Activated naive CD4-positive, alpha-beta T cell treated with anti-CD3 and anti-CD28 coated beads, Interleukin-2, amount 50 U/mL, for 24 hours (primary cell): ENCODE data around the gene PHACTR1.
A peak's percentile ranks its signal among the peaks of the same experiment; 100 is the strongest.

Source experiments
- H3K27ac Mint-ChIP-seq: one replicate; pipeline ENCODE4 v1.8.0; 2021; ENCODE audit warnings: mild to moderate bottlenecking, mixed read lengths
- H3K27me3 Mint-ChIP-seq: one replicate; pipeline ENCODE4 v1.8.0; 2021; ENCODE audit warnings: mixed read lengths
- H3K36me3 Mint-ChIP-seq: one replicate; pipeline ENCODE4 v1.8.0; 2021; ENCODE audit warnings: mixed read lengths
- H3K4me1 Mint-ChIP-seq: one replicate; pipeline ENCODE4 v1.8.0; 2021; ENCODE audit warnings: mixed read lengths
- H3K4me3 Mint-ChIP-seq: one replicate; pipeline ENCODE4 v1.8.0; 2021; ENCODE audit warnings: mild to moderate bottlenecking, mixed read lengths
- H3K9me3 Mint-ChIP-seq: one replicate; pipeline ENCODE4 v1.8.0; 2021; ENCODE audit warnings: mixed read lengths

PHACTR1 gene

DNA sequence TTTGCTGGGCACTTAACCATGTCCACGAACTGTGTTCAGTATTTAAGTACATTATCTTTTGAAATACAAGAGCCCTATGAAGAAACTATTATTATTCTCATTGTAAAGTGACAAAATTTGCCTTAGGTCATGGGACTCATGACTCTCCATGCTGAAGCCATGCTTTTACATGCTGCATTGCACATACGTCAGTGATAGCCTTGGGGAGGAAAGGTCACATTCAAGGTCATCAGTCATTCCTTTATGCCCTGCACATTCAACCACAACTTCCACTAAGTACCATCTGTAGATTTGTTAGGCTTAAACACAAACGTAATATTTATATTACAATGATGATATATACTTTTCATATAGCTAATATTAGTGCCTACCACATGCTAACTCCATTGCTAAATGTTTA, 319.0 kb downstream of the PHACTR1 start:
- no peak overlapping the region for H3K27ac Mint-ChIP-seq
- no peaks in the 10 kb centered on the region for H3K4me1 Mint-ChIP-seq
- H3K4me3 Mint-ChIP-seq: no peak overlapping the region
- no peaks in the 10 kb centered on the region for H3K36me3 Mint-ChIP-seq
- no peaks in the 10 kb centered on the region for H3K9me3 Mint-ChIP-seq
- H3K27me3 Mint-ChIP-seq: peaks cover 16% of the 10 kb centered on the region

DNA sequence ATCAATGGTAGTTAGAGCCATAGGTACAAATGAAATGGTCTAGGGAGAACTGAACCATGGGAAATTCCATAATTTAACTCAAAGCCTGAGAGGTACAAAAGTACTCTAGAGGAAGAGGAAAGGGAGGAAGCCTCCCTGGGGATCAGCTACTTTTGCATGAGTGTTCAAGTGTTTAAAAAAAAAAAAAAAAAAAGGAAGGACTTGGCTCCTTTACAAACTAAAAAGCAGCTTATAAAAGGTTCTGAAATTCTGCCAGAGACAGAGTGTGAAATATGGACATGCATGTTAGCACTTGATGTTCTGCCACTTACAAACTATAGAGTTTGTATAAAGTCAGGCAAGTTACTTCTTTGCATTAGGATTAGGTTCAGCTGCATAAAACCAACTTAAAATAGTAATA, 321.7 kb downstream of the PHACTR1 start:
- H3K27ac Mint-ChIP-seq: no peak overlapping the region
- H3K4me3 Mint-ChIP-seq: no peak overlapping the region
- no peaks in the 10 kb centered on the region for H3K36me3 Mint-ChIP-seq
- no peaks in the 10 kb centered on the region for H3K4me1 Mint-ChIP-seq
- H3K27me3 Mint-ChIP-seq: peaks cover 19% of the 10 kb centered on the region
- no peaks in the 10 kb centered on the region for H3K9me3 Mint-ChIP-seq

DNA sequence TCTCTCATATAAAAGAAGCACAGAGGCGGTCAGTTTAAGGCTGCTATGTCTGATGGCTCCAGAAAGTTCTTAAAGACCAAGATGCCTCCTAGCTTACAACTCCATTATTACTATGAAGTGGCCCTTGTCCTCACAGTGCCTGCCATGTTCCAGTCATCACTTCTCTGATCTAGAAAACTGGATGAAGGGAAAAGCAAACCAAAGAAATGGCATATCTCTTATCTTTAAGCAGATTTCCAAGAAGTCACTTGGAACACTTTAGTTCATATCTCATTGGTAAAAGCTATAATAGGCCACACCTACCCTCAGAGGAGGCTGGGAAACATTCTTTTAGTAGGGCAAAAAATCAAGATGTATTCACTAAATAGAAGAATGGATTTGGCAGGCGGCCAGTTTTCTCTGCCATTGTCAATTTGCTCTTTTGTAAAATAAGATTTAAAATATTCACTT, 322.2 kb downstream of the PHACTR1 start:
- no peaks in the 10 kb centered on the region for H3K9me3 Mint-ChIP-seq
- H3K27me3 Mint-ChIP-seq: peaks cover 19% of the 10 kb centered on the region
- H3K36me3 Mint-ChIP-seq: no peaks in the 10 kb centered on the region
- H3K4me3 Mint-ChIP-seq: no peak overlapping the region
- no peak overlapping the region for H3K27ac Mint-ChIP-seq
- no peaks in the 10 kb centered on the region for H3K4me1 Mint-ChIP-seq

DNA sequence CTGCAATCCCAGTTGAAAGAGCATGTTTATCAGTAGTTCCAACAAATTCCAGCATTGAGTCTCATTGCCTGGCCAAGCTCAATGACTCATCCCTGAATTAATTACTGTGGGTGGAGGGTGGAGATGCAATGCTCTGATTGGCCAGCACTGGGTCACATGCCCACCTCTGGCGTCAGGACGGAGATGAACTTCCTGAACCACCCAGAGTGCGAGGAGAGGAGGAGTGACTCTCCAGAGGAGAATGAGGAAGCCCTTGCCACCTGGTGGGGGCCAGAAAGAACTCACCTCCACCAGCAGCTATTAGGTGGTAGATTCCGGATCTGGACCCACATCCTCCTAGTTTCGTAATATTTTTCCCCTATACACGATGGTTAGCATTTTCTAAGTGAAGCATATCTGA, 327.8 kb downstream of the PHACTR1 start:
- H3K4me3 Mint-ChIP-seq: no peak overlapping the region
- no peaks in the 10 kb centered on the region for H3K4me1 Mint-ChIP-seq
- H3K36me3 Mint-ChIP-seq: no peaks in the 10 kb centered on the region
- no peak overlapping the region for H3K27ac Mint-ChIP-seq
- no peaks in the 10 kb centered on the region for H3K9me3 Mint-ChIP-seq
- H3K27me3 Mint-ChIP-seq: peaks cover 7% of the 10 kb centered on the region

DNA sequence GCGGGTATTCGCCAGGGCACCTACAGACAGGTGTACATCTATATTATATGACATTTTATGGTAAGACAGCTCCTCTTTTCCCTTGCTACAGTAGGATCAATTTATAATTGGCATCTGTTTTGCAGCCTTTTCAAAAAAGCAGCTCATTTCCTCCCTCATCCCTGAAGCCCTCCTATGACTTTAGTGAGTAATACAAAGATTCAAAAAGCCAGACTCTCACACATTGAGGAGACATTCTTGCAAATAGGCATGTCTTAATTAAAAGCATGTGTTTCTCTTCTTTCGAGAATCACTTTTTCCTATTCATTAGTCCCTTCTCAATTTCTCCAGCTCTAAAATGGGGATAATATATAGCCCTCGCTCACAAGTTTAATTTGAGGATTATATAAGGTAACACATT, 328.3 kb downstream of the PHACTR1 start:
- H3K27me3 Mint-ChIP-seq: peaks cover 7% of the 10 kb centered on the region
- H3K9me3 Mint-ChIP-seq: no peaks in the 10 kb centered on the region
- no peaks in the 10 kb centered on the region for H3K36me3 Mint-ChIP-seq
- H3K27ac Mint-ChIP-seq: no peak overlapping the region
- H3K4me3 Mint-ChIP-seq: no peak overlapping the region
- H3K4me1 Mint-ChIP-seq: no peaks in the 10 kb centered on the region

DNA sequence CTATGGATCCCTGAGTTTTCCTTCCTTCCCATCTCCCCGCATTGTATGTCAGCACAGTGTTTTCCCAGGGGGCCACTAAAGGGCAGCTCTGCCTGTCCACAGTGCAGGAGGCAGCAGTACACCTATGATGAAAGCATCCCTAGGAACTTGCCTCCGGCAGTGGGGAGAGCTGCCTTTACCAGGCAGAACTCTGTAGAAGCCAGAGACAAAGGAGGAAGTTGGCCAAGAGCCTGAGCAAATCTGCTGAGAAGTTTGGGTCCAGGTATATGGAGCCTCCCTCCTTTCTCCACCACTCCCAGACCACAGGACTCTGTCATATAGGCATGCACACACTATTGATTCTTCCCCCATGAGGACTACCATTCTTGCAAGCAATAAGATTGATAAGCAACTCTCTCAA, 329.1 kb downstream of the PHACTR1 start:
- H3K27me3 Mint-ChIP-seq: peaks cover 4% of the 10 kb centered on the region
- H3K4me1 Mint-ChIP-seq: no peaks in the 10 kb centered on the region
- H3K4me3 Mint-ChIP-seq: no peak overlapping the region
- no peaks in the 10 kb centered on the region for H3K36me3 Mint-ChIP-seq
- H3K27ac Mint-ChIP-seq: peak overlapping the region; percentile 8
- no peaks in the 10 kb centered on the region for H3K9me3 Mint-ChIP-seq

DNA sequence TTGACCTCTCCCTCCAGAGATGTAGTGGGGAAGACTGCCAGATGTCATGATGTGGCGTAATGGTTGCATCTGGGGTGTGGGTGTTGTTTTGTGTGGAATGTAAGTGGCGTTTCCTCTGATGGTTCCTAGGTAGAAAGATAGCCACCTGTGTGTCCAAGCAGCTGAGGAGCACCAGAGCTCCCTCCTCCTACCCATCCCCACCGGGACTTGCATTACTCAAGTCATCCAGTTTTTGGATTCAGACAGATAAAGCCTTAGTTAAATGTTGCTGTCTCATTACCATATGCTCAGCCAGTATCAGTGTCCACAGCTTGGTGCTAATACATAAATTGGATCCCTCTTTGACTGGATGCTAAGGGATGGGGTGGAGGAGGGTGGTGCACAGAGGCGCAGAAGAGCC, 329.5 kb downstream of the PHACTR1 start:
- H3K27me3 Mint-ChIP-seq: peaks cover 4% of the 10 kb centered on the region
- H3K4me3 Mint-ChIP-seq: no peak overlapping the region
- H3K36me3 Mint-ChIP-seq: no peaks in the 10 kb centered on the region
- no peaks in the 10 kb centered on the region for H3K9me3 Mint-ChIP-seq
- no peak overlapping the region for H3K27ac Mint-ChIP-seq
- H3K4me1 Mint-ChIP-seq: no peaks in the 10 kb centered on the region

DNA sequence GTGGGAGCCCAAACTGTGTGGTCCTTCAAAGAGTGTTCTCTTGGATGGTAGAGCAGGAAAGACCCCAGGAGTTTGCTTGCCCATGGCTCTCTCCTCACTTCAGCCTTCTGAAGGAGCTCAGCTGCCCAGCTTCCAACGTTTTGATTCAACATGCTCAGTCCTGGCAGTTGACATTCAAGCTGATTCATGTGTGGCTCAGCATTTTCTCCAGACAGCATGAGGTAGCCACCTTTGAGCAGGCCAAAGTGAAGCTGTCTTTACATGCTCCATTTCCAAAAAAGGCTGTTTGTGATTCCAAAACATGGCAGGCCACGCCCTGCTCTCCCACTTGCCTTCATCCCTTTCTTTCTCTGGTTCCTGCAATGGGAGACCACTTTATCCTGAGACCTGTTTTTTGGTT, 331.5 kb downstream of the PHACTR1 start:
- H3K4me1 Mint-ChIP-seq: no peaks in the 10 kb centered on the region
- H3K27me3 Mint-ChIP-seq: peaks cover 6% of the 10 kb centered on the region
- no peak overlapping the region for H3K4me3 Mint-ChIP-seq
- no peaks in the 10 kb centered on the region for H3K9me3 Mint-ChIP-seq
- no peaks in the 10 kb centered on the region for H3K36me3 Mint-ChIP-seq
- no peak overlapping the region for H3K27ac Mint-ChIP-seq

DNA sequence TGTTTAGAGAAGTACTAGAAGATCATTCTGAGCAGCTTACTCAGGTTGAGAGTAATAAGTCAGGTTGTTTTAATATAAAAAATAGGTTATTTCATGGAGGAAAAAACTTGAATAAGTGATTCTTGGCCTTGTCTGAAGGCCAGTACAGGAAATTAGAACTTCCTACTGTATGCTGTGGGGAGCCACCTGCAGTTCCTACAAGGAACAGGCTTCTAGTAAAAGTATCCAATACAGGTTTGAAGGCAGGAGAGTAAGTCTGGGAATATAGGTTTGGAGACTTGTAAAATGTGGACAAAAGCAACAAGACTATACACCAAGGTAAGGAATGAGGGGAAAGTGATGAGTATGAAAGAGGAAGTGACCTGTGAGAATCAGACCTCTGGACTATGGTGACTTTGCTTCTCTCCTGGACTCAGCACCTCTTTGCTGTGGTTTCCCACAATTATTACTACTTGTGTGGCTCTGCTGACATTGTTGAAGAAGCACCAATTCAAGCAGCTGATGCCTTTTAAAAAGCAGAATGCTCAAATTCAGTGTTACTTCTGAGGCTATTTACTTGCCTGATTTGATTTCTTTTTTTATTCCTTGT, 333.2 kb downstream of the PHACTR1 start:
- Mint-ChIP-seq H3K4me3 (no peak overlapping the region), H3K4me1 (no peaks in the 10 kb centered on the region), H3K27ac (no peak overlapping the region), H3K9me3 (no peaks in the 10 kb centered on the region), H3K36me3 (no peaks in the 10 kb centered on the region), H3K27me3 (peaks cover 8% of the 10 kb centered on the region)

DNA sequence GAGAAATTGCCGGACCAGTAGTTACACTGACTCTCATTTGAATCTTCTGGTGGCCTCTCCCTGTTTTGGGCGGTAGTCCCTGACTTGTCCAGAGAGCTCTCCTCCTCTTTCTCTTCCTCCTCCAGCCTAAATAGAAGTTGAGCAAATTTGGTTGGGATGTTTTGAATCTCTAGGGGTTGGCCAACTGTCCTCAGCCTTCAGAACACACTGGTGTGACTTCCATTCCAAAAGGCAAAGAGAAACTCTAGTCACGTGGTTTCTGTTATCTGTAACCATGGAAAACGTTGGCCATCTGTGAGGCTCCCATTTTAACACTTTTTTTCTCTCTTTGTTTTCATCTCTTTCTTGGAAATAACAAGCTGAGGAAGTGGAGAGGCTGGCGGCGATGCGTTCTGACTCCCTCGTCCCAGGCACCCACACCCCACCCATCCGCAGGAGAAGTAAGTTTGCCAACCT, 336.5 kb downstream of the PHACTR1 start:
- no peaks in the 10 kb centered on the region for H3K36me3 Mint-ChIP-seq
- H3K9me3 Mint-ChIP-seq: peaks cover 4% of the 10 kb centered on the region
- peaks cover 11% of the 10 kb centered on the region for H3K27me3 Mint-ChIP-seq
- no peak overlapping the region for H3K27ac Mint-ChIP-seq
- no peaks in the 10 kb centered on the region for H3K4me1 Mint-ChIP-seq
- H3K4me3 Mint-ChIP-seq: no peak overlapping the region

DNA sequence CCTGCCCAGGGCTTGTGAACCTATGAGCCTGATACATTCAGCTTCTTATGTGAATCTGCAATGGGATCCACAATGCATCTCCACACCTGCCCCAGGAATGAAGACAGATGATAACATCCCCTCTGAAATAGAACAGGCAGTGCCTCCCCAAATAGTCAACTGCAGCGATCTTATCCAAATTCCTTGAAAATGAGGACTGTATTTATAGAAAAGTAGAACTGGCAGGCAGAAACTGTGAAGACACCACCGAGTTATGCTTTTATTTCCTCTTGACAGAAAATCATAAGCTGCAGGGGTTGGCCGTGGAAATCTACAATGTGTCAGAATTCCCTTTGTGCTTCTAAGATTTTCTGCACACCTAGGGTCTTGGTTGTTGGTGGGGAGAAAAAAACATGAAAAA, 341.5 kb downstream of the PHACTR1 start:
- H3K4me3 Mint-ChIP-seq: no peak overlapping the region
- no peaks in the 10 kb centered on the region for H3K4me1 Mint-ChIP-seq
- no peak overlapping the region for H3K27ac Mint-ChIP-seq
- H3K36me3 Mint-ChIP-seq: no peaks in the 10 kb centered on the region
- H3K27me3 Mint-ChIP-seq: peaks cover 5% of the 10 kb centered on the region
- peaks cover 4% of the 10 kb centered on the region for H3K9me3 Mint-ChIP-seq

DNA sequence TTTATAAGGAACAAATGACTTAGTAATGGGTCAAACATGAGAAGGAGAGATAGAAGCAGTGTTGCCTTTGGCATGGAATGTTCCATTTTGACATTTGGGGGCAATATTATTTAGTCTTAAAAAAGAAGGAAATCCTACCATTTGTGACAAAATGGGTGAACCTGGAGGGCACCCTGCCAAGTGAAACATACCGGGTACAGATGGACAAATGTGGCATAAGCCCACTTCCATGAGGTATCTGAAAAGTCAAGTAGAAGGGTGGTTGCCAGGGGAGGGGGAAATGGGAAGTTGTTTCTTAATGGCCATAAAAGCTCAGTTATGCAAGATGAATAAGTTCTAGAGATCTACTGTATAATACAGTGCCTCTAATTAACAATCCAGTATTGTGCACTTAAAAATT, 342.5 kb downstream of the PHACTR1 start:
- peaks cover 4% of the 10 kb centered on the region for H3K9me3 Mint-ChIP-seq
- H3K4me3 Mint-ChIP-seq: no peak overlapping the region
- no peaks in the 10 kb centered on the region for H3K36me3 Mint-ChIP-seq
- peaks cover 5% of the 10 kb centered on the region for H3K27me3 Mint-ChIP-seq
- no peak overlapping the region for H3K27ac Mint-ChIP-seq
- no peaks in the 10 kb centered on the region for H3K4me1 Mint-ChIP-seq

DNA sequence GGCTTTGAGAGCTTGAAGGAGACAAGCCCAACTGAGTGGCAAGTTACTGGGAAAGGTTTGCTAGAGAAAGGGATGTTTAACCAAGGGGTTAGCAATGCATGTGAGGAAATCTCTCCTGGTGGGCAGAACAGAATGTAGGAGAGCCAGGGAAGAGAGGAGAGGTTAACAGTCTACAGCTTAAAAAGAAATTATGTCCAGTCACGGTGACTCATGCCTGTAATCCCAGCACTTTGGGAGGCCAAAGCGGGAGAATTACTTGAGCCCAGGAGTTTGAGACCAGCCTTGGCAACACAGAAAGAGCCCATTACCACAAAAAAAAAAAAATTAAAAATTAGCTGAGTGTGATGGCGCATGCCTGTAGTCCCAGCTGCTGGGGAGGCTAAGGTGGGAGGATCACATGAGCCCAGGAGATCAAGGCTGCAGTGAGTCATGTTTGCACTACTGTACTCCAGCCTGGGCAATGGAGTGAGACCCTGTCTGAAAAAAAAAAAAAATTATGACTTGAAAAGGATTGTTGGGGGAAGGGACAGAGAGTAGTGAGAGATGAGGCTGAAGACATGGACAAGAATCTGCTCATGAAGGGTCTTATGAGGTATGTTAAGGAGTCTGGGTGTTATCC, 346.8 kb downstream of the PHACTR1 start:
- no peaks in the 10 kb centered on the region for H3K9me3 Mint-ChIP-seq
- H3K4me1 Mint-ChIP-seq: peaks cover under 1% of the 10 kb centered on the region
- no peak overlapping the region for H3K4me3 Mint-ChIP-seq
- H3K36me3 Mint-ChIP-seq: no peaks in the 10 kb centered on the region
- H3K27me3 Mint-ChIP-seq: no peaks in the 10 kb centered on the region
- no peak overlapping the region for H3K27ac Mint-ChIP-seq

DNA sequence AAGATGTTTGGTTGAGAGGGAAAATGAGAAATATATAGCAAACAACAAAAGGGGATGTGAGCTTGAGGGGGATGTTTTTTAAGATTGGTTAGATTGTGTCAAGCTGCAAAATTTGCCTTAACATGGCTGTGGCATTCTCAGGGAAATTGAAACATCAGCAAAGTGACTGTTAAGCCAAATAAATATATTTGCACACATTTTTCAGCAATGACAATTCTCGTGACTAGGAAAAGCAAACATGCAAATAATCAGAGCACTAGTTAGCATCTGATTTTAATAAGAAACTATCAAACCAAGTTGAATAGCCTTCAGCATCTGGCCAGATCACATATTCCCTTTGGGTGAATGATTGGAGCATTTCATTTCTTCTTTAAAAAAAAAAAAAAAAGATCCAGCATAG, 349.0 kb downstream of the PHACTR1 start:
- Mint-ChIP-seq H3K9me3 (no peaks in the 10 kb centered on the region), H3K4me1 (peaks cover 3% of the 10 kb centered on the region), H3K4me3 (no peak overlapping the region), H3K27me3 (no peaks in the 10 kb centered on the region), H3K27ac (no peak overlapping the region), H3K36me3 (no peaks in the 10 kb centered on the region)

DNA sequence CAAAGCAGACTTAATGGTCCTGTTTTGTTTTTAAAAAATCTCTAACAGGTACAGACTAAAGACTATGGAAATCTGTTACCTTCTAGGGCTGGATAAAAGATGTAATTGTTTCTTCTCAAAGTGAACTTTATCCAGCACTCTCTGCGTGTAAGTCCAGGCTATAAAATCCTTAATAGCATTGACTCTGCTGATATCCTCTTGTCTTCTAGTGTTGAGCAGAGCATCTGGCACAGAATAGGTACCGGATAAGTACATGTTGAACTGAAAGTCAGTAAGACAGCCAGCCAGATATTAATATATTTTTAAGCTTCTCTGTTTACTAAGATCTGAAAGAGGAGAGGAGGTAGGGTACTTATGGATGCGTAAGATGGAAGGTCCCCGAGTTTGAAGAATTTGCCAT, 349.5 kb downstream of the PHACTR1 start:
- Mint-ChIP-seq H3K27me3 (no peaks in the 10 kb centered on the region), H3K36me3 (no peaks in the 10 kb centered on the region), H3K4me3 (no peak overlapping the region), H3K9me3 (no peaks in the 10 kb centered on the region), H3K27ac (no peak overlapping the region), H3K4me1 (peaks cover 3% of the 10 kb centered on the region)

DNA sequence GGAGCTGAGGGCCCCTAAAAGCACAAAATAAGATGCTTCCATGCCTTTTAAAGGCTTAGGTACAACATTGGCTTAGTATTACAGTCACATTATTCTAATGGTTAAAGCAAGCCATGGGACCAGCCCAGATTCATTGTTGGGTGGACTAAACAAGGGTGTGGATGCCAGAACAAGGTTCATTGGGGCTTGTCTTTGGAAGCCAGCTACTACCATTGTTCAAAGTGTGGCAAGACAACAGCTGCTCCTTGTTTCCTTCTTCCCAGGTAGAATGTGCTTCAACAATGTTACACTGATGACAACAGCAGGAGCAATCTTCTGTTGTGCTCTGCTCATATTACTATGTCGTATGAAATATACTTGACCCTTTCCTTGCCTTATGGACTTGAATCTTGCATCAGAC, 350.3 kb downstream of the PHACTR1 start:
- no peaks in the 10 kb centered on the region for H3K36me3 Mint-ChIP-seq
- no peaks in the 10 kb centered on the region for H3K27me3 Mint-ChIP-seq
- peaks cover 3% of the 10 kb centered on the region for H3K4me1 Mint-ChIP-seq
- no peak overlapping the region for H3K27ac Mint-ChIP-seq
- no peak overlapping the region for H3K4me3 Mint-ChIP-seq
- H3K9me3 Mint-ChIP-seq: no peaks in the 10 kb centered on the region
